ENCODE data around the gene GIGYF2. TPM values are rescaled to one million over a fixed set of nuclear protein-coding genes. Genes with fewer than 3 reads are reported as not detected.

Gene GIGYF2
- total RNA-seq, 6 donors from 2014 or later = 54.7 to 127 (median 70.8) TPM

DNA sequence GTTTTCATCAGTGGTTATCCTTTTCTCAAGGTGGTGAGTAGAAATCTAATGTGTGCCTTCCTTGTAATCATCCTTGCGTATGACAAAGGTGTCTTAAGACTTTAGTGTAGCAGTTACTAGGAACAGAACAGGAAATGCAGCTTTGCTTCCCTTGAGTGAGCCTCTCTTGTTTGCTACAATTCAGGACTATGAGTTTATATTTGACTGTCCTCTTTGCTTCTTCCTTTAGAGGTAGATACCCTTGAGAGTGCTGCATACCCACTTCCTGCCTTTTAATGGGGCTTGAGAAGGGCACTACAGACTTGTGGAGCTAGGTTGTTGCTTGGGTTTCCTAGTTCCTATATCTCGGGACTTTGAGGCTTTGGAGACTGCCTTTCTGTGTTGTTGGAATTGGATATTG, 75.4 kb downstream of the GIGYF2 start:
- H3K36me3 ChIP-seq = peaks cover 7 to 64% (median 11%) of the 10 kb centered on the region in 4 donors
- ATAC-seq (ENCODE audit: low FRiP score in 2 of 2) (peak in 1 of 2 donors; percentile 49), DNase-seq (no peak)
- no peaks in the 10 kb centered on the region for H3K9me3 ChIP-seq
- TF ChIP-seq POLR2A (IDR thresholded peaks at IDR 0.05) (no peak), POLR2AphosphoS5 (IDR thresholded peaks at IDR 0.05) (no peak), EP300 (IDR thresholded peaks at IDR 0.05) (no peak)
- TF ChIP-seq, protein P1, sequence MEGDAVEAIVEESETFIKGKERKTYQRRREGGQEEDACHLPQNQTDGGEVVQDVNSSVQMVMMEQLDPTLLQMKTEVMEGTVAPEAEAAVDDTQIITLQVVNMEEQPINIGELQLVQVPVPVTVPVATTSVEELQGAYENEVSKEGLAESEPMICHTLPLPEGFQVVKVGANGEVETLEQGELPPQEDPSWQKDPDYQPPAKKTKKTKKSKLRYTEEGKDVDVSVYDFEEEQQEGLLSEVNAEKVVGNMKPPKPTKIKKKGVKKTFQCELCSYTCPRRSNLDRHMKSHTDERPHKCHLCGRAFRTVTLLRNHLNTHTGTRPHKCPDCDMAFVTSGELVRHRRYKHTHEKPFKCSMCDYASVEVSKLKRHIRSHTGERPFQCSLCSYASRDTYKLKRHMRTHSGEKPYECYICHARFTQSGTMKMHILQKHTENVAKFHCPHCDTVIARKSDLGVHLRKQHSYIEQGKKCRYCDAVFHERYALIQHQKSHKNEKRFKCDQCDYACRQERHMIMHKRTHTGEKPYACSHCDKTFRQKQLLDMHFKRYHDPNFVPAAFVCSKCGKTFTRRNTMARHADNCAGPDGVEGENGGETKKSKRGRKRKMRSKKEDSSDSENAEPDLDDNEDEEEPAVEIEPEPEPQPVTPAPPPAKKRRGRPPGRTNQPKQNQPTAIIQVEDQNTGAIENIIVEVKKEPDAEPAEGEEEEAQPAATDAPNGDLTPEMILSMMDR (IDR thresholded peaks at IDR 0.05) = no peak
- H3K27me3 ChIP-seq = no peaks in the 10 kb centered on the region
- 64 to 75% methylated on average over 2 of the region's 2 CpGs for WGBS, 2 donors
- H3K4me3 ChIP-seq = no peak overlapping the region
- H3K4me1 ChIP-seq = peaks cover 0 to 8% (median 0%) of the 10 kb centered on the region in 4 donors
- H3K27ac ChIP-seq = no peak overlapping the region

DNA sequence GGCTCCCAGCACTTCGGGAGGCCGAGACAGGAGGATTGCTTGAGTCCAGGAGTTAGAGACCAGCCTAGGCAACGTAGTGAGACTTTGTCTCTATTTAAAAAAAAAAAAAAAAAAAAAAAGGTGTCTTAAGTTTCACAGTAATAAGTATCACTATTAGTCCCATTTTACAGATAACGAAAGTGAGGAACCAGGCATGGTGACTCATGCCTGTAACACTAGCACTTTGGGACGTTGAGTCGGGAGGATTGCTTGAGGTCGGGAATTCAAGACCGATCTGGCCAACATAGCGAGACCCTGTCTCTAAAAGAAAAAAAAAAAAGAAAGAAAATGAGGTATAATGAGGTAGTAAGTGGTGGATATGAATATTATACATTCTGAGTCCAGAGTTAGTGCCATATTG, 76.7 kb downstream of the GIGYF2 start:
- DNase-seq (no peak), ATAC-seq (ENCODE audit: low FRiP score in 2 of 2) (no peak)
- peaks cover 3 to 58% (median 8%) of the 10 kb centered on the region in 4 donors for H3K36me3 ChIP-seq
- H3K9me3 ChIP-seq = no peaks in the 10 kb centered on the region
- 92 to 96% methylated on average over 9 of the region's 9 CpGs for WGBS, 2 donors
- TF ChIP-seq, protein P1 (IDR thresholded peaks at IDR 0.05) = no peak
- TF ChIP-seq POLR2A (IDR thresholded peaks at IDR 0.05) = no peak
- TF ChIP-seq POLR2AphosphoS5 (IDR thresholded peaks at IDR 0.05) = no peak
- no peak for TF ChIP-seq EP300 (IDR thresholded peaks at IDR 0.05)
- no peaks in the 10 kb centered on the region for H3K27me3 ChIP-seq
- H3K27ac ChIP-seq = no peak overlapping the region
- H3K4me3 ChIP-seq = no peak overlapping the region
- peaks cover 0 to 8% (median 0%) of the 10 kb centered on the region in 4 donors for H3K4me1 ChIP-seq

DNA sequence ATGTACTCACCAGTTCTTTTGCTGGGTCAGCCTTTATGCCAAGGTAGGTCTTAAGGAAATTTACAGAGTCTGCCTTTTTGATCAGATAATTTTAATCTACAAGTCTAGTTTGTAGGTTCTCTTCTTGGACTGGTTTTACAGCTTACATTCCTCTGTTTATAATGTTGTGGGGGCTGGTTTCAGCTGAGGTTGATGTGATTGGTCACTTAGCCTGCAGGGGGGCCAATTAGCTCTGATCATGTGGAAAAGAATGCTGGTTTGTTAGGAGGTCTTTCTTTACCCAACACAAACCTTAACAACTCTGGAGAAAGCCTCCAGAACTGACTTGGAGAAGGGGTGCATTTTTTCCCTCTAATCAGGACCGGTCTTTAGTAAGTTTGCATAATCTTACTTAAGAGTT, 79.3 kb downstream of the GIGYF2 start, which contains the start of gene KCNJ13:
KCNJ13 (minus strand) TSS at position 131 of the 400 bp plus-strand sequence. CDS start 5,203 bp downstream, outside the sequence.
- Histone ChIP-seq H3K27me3 (no peaks in the 10 kb centered on the region), H3K36me3 (peaks cover 0 to 46% (median 4%) of the 10 kb centered on the region in 4 donors), H3K9me3 (no peaks in the 10 kb centered on the region), H3K4me1 (peaks cover 0 to 14% (median 0%) of the 10 kb centered on the region in 4 donors), H3K27ac (no peak within 1 kb of the TSS), H3K4me3 (no peak within 1 kb of the TSS)
- TF ChIP-seq, protein P1 (IDR thresholded peaks at IDR 0.05) = no peak
- TF ChIP-seq EP300 (IDR thresholded peaks at IDR 0.05) (no peak), POLR2AphosphoS5 (IDR thresholded peaks at IDR 0.05) (no peak), POLR2A (IDR thresholded peaks at IDR 0.05) (no peak)
- DNase-seq (no peak), ATAC-seq (ENCODE audit: low FRiP score in 2 of 2) (no peak)
- 73 to 79% methylated on average over 1 of the region's 1 CpG for WGBS, 2 donors

DNA sequence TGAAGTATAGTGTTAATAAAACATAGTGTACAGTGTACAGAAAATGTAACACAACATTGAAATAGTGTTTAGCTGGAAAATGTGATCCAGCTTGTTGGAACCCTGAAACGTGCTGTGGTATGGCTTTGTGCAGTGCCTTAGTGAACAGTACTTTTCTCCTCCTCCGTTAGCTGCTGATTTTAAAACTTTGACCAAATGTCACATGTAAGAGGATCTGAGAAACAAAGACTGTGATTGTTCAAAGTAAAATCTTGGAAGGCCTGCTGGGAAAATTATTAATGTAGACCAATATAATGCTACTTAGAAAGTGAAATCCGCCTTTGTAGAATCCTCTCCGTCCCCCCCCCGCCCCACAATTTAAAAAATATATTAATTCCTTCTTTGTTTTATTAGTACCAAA, 80.1 kb downstream of the GIGYF2 start:
- Histone ChIP-seq H3K4me1 (peaks cover 0 to 13% (median 0%) of the 10 kb centered on the region in 4 donors), H3K4me3 (no peak overlapping the region), H3K27ac (no peak overlapping the region), H3K36me3 (peaks cover 0 to 39% (median 3%) of the 10 kb centered on the region in 4 donors), H3K9me3 (no peaks in the 10 kb centered on the region), H3K27me3 (no peaks in the 10 kb centered on the region)
- TF ChIP-seq POLR2A (IDR thresholded peaks at IDR 0.05) = no peak
- no peak for TF ChIP-seq EP300 (IDR thresholded peaks at IDR 0.05)
- TF ChIP-seq, protein P1 (IDR thresholded peaks at IDR 0.05) = no peak
- no peak for TF ChIP-seq POLR2AphosphoS5 (IDR thresholded peaks at IDR 0.05)
- WGBS, 2 donors = 94 to 96% methylated on average over 5 of the region's 5 CpGs
- no peak for ATAC-seq (ENCODE audit: low FRiP score in 2 of 2)
- no peak for DNase-seq

DNA sequence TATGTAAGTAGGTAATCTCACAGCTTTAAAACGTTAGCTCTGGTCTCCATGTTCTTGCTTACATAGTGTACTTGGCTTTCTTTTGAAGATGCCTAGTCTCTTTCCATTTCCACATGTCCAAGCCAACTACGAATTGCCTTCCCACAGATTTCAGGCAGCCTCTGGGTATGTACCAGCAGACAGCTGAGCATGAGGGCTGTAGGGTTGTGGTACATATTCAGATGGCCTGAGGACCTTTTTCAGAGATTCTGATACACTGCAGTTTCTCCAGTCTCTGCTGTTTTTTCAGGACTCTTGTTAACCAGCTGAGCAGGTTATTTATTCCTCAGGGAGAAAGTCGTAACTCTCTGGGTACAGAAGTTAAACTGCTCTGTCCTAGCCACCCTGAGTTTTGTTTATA, 82.3 kb downstream of the GIGYF2 start:
- Histone ChIP-seq H3K27me3 (no peaks in the 10 kb centered on the region), H3K4me3 (no peak overlapping the region), H3K36me3 (peaks cover 0 to 25% (median 3%) of the 10 kb centered on the region in 4 donors), H3K4me1 (peaks cover 0 to 10% (median 0%) of the 10 kb centered on the region in 4 donors), H3K27ac (no peak overlapping the region), H3K9me3 (no peaks in the 10 kb centered on the region)
- ATAC-seq (ENCODE audit: low FRiP score in 2 of 2) = no peak
- TF ChIP-seq POLR2A (IDR thresholded peaks at IDR 0.05) (no peak), POLR2AphosphoS5 (IDR thresholded peaks at IDR 0.05) (no peak), EP300 (IDR thresholded peaks at IDR 0.05) (no peak)
- TF ChIP-seq, protein P1 (IDR thresholded peaks at IDR 0.05) = no peak
- DNase-seq = no peak
- WGBS, 2 donors = 67 to 69% methylated on average over 3 of the region's 3 CpGs
